Left hindlimb (tissue), 1 donor: Measurements from ENCODE around the gene USP25.
"Not testable (repeated sequence)": the region's sequence is repeated elsewhere in the genome, so short reads cannot be mapped to it uniquely, and the experiment has no call there.

Experiments
- DNase-seq: peaks from one replicate; pipeline ENCODE4 v3.0.0-alpha.2; 2018

Gene USP25

DNA sequence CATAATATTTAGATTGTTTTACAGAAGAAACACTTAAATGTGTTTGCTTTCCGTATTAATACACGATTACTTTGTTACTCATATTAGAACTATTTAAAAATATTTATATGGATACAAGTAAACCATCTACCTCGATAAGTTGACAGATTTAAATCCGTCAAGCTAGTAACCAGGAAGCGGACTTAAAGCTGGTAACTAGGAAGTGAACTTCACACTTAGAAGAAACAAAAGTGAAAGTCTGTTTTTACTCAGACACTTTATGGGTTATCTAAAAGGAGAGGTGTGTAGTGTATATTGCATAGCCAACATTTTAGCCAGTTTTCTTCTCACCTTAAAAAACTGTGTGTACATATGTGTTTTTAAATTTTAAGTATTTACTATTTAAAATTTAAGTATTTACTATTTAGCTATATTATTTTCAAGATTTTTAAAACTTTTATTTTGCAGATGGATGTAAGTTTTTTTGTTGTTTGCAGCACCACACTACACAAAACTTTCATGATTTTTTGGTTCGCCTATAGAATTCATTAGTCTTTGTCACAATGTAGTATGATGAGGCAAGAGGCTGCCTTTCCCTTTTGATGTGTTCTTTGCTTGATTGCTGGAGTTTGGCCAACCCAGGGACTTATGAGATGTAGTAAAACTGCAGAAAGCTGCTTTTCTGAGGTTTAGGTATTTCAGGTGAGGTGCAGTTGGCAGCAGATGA is 2.7 kb downstream of the USP25 start:
- DNase-seq = no peak

- no peak for DNase-seq
Measured at GRCh38 chr21:15732996-15733329, 3.2 kb downstream of the USP25 start.

DNA sequence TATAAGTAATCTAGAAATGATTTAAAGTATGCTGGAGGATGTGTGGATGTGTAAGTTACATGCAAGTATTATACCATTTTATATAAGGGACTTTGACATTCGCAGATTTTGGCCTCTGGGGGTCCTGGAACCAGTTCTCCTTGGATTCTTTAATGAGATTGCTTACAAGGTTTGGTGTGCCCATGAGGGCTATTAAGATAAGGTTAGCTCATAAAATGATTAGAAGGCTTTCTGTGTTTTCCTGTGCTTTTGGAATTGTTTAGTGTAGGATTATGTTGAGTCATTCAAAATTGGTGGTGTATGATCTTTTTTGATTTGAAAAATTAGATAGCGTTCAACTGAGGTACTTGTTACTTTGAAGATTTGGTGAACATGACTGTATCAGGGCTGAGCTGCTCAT is 5.6 kb downstream of the USP25 start:
- DNase-seq = no peak

DNA sequence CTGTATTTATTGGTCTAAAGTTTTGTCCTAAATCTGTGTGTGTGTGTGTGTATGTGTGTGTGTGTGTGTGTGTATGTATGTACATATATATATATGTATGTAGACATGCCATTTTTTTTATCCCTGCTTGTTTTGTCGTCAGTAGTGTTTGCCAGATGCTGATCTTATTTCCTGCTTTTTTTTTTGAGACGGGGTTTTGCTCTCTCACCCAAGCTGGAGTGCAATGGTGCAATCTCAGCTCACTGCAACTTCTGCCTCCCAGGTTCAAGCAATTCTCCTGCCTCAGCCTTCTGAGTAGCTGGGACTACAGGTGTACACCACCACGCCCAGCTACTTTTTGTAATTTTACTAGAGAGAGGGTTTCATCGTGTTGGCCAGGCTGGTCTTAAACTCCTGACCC is 6.1 kb downstream of the USP25 start:
- DNase-seq = not testable (repeated sequence)

GRCh38 chr21:15738779-15739178 is 9.0 kb downstream of the USP25 start:
- DNase-seq = not testable (repeated sequence)

DNA sequence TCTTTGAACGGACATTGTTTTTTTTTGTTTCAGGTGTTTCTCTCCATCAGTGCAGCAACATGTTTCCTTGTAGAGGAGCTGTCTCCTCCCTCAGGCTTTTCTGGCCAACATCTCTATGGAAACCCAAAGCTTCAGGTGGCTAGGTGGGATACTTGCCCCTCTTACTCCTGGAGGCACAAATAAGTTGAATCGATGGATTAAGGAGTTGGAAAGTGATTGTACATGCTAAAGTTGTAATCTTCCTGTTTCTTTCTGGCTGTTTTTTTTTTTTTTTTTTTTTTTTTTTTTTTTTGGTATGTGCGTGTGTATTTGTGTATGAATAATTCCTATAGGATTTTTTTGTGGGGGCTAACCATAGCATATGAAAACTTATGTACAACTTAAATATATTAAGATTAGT is 10.6 kb downstream of the USP25 start:
- DNase-seq = no peak

- no peak for DNase-seq
Measured at GRCh38 chr21:15741510-15741909, 11.7 kb downstream of the USP25 start.

DNA sequence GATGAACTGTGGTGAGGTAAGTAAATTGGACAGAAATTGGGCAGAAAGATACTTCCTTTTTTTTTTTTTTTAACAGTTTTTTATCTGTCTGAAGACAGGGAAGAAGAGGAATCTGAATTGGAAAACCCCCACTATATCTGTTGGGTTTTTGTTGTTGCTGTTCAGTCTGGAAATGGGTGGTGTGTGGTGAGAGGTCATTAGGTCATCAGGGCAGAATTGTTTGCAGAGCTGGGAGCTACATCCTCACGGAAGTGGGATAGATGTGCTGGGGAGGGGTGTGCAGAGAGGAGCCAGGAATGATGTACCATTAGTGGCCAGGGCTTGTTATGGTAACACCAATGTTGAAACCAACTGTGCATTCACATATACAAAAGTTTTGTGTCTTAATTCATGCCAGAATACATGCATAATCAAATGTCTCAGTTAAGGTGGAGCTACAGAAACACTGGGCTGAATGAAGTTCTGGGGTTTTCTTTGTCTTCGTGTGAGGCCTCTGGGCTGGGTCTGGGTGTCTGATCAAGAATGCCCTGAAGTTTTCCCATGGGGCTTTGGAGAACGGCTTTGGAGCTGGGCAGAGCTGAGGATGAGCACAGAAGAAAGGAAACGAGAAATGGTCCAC is 12.4 kb downstream of the USP25 start:
- no peak for DNase-seq

DNA sequence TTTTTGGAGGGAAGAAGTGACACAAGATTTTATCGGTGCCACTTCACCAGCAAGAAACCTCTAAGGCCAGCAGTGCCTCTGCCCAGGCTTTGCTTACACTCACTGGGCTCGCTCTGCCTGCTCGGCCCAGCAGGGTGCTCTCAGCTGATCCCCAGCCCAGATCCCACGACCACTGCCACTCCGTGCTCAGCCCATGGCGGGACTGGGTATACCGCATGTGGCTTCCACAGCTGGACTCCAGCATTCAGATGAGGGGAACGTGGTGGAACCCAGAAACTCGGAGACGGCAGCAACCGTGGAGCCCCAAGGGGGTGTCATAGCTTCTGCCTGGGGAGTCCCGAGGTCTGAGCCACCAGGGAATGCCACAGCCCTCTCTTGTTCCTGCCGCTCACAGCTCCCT is 12.9 kb downstream of the USP25 start:
- no peak for DNase-seq

DNA sequence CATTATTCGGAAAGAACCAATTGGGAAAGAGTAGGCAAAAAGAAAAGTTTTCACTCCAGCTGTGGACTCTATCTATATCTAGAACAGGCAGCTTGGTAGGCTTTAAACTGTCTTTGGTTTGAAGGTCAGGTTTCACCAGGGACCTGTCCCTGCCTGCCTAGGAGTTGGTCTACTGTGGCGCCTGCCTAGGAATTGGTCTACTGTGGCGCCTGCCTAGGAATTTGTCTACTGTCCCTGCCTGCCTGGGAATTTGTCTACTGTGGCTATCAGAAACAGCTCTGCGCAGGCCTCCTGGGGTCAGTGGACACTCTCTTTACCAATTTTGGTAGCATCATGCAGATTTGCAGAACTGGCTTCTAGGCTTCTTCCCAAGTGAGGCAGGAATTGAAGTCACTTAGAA is 13.8 kb downstream of the USP25 start:
- no peak for DNase-seq

- no peak for DNase-seq
Measured at GRCh38 chr21:15744926-15745325, 15.1 kb downstream of the USP25 start.

- DNase-seq = no peak
Measured at GRCh38 chr21:15748586-15748985, 18.8 kb downstream of the USP25 start.

DNA sequence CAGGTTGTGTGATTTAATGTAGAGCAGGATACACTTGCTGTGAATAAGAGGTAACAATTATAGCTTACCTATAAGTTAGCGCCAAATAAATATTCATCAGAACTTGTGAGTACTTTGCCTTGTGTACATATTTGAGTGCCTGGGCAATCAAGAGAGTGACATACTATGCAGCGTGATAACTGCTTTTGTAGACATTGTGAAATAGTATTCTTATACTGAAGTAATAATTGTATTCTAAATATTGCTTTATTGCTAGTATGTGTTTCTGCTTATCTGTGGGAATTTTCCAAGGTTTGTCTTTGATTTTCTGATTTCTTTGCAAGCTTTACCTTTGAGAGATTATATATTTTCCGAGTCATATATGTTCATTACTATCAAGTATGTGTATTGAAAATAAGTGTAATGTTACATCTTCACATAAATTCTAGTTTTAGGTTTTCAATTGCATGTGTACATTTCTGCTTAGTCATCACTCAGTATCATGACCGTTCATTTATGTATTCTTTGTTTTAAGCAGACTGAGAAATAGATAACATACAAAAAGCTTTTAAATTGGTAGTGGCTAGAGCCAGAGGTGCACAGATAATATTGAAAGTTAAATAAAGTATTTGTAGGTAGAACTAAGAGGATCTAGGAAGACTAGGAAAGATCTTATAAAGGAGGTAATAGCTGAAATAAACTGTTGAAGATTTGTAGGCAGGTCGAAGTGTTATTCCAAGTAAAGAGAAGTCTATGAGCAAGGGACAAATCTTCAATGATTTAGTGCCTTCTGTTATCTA is 19.5 kb downstream of the USP25 start:
- no peak for DNase-seq

DNA sequence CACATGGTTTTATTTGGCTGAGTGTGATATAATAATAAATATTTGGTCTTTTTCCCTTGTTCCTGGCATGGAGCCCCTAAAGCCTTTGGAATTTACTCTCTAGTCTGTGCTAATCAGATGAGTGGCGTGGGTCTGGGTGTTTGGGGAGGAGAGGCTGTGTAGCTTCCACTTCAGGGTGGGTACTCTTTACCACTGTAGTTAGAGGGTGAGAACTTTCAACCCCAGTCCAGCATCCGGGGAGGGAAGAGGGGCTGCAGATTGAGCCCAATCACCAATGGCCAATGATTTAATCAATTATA is 20.0 kb downstream of the USP25 start:
- no peak for DNase-seq

DNA sequence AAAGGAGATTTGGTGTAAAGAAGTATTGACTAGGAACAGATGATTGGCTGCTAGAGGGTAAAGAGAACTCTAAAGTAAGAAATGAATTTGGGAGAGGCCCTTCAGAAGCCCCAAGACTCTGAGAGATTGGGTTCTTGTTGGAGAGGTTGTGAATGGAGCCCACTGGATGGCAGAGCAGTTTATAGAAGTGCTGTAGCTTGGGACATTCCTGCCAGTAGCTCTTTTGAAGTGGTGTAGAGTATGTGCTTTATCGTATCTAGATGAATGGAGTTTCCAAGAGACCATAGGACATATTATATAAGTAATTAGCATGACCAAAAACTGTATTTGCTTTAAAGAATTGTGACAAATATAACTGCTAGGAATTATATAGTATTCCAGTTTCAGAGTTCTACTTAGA is 21.3 kb downstream of the USP25 start:
- no peak for DNase-seq

DNA sequence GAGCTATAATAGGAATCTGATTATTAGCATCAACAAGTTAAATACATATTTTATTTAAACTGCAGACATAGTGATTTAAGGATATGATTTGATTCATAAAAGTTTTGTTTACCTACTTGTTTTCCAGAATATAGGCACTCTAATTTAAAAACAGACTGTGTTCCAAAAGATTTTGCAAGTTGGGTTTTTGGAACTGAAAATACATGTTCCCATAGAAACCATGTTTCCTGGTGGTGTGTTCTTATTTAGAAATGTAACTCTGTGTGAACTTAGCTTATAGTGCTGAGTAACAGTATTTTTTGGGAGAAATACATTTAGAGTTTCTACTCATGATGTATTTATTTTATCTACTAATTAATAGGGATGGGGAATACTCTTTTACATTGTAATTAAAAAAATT is 21.8 kb downstream of the USP25 start:
- DNase-seq = no peak

DNA sequence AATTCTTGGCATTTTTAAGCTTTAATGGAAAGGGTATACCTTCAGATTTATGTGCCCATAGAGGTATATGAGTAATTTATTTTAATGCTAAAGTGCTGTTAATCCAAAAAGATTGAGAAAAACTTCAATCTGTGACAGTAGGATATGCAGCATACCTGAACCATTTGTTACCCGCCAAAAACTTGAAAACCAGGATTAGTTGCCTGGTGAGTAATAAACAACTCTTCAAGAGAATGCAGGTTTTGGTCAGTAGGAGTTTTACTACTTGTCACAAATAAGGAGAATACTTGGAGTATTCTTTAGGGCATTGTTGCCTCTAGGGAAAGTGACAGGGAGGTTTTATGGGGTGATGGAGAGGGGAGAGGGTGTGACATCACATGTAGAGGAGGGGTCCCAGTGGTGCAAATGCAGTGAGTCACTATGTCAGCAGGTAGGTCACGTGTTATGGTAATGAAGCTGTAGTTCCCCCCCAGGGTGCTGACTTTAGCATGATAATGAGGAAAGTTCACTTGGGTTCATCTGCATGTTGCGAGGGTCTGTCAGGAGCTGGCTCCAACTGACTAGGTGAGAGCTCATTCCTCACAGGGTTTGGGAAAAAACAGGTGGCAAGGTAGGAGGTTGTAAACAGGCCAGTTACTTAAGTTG is 23.1 kb downstream of the USP25 start:
- no peak for DNase-seq

GRCh38 chr21:15753741-15754140 is 24.0 kb downstream of the USP25 start:
- no peak for DNase-seq

- DNase-seq = no peak
Measured at GRCh38 chr21:15754640-15755039, 24.9 kb downstream of the USP25 start.

DNA sequence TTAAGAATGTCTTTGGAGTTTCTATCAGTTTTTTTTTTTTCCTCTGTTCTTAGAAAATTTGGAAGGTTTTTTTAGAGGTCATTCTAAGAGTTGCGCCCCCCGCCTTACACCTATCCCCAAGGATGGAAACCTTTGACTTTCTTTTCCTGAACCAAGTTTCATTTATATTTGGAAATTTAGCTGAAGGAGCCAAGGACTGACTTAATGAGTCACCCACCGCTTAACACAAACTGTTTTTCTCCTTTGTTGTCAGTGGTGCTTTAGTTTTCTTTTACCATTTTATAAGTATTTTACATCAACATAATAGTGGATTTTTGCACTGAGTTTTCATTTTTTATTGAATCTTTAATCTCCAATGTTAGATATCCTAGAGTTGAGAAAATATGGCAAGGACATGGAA is 25.3 kb downstream of the USP25 start:
- no peak for DNase-seq

DNA sequence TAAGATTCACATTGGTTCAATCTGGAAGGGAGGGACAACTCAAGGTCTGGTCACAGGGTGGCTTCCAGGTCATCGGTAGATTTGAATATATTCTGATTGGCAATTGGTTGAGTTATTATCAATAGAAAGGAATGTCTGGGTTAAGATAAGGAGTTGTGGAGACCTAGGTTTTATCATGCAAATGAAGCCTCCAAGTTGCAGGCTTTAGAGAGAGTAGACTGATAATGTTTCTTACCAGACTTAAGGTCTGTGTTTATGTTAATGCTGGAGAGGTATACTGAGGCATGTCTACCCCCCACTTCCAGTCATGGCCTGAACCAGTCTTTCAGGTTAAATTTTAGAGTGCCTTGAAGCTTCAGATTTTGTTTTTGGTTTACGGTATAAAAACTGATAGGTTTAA is 29.7 kb downstream of the USP25 start:
- DNase-seq = no peak

DNA sequence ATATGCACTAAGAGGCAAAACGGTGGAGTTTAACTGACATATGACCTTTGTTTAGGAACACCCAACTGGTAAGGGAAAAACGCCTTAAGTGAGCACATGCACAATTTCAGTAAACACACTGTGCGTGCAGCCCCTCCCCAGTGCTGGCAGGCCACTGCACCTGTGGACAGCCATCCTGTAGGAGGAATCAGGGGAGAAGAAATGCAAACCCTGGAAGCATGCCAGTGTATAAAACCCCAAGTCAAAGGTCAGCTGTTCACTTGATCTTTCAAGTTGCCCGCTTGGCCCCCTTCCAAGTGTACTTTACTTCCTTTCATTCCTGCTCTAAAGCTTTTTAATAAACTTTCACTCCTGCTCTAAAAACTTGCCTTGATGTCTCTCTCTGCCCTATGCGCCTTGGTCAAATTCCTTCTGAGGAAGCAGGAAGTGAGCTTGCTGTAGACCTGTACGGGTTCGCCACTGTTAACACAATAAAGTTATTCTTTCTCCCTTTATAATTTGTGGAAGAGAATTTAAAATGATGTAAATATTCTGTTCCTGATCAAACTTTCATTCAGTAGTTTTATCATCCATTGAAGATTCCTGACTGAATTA is 31.8 kb downstream of the USP25 start:
- DNase-seq = no peak

GRCh38 chr21:15763359-15763758 is 33.6 kb downstream of the USP25 start:
- no peak for DNase-seq

GRCh38 chr21:15764878-15765277 is 35.1 kb downstream of the USP25 start:
- no peak for DNase-seq
